IMR-90 (cell line): Measurements from ENCODE around the gene BCL2L1. TPM values are rescaled to one million over a fixed set of nuclear protein-coding genes. Genes with fewer than 3 reads are reported as not detected.

ENCODE experiments used
- ATAC-seq: fragments of 200-7000 bp; cut with Tn5 transposase; 2 replicates; pipeline ENCODE4 v1.9.1; 2020; ENCODE audit warnings: low read depth, mild to moderate bottlenecking, moderate library complexity
- BruUV-seq: library from RNA; stranded (reverse); fragments of 400-500 nt; replicated peaks from 2 replicates; lab custom pipeline; 2021; lab: Mats Ljungman, UMichigan
- CTCF ChIA-PET: fragments of 300-600 bp; formaldehyde crosslinking; extraction: SDS; loops from one replicate; lab custom pipeline; 2021; ENCODE audit warnings: antibody characterized with exemption; lab: Yijun Ruan, JAX
- POLR2A ChIA-PET: fragments of 300-600 bp; sonication (Branson Sonifier 250); formaldehyde crosslinking; loops from one replicate; lab custom pipeline; 2022; ENCODE audit warnings: antibody characterized with exemption; ENCODE audit not compliant: unreplicated experiment; lab: Charles Lee
- DNase-seq: peaks from one replicate; pipeline ENCODE4 v3.0.0; 2013
- H2AFZ ChIP-seq: replicated peaks from 2 replicates; pipeline ENCODE3; 2013; ENCODE audit warnings: low read length, mild to moderate bottlenecking; ENCODE audit not compliant: poor library complexity
- H2AK5ac ChIP-seq: 2 replicates; pipeline ENCODE4 v1.6.1; 2013; ENCODE audit warnings: low read depth, low read length, inconsistent platforms
- H2AK9ac ChIP-seq: replicated peaks from 2 replicates; pipeline ENCODE3; 2013; ENCODE audit warnings: mild to moderate bottlenecking, low read depth, low read length, moderate library complexity; ENCODE audit not compliant: poor library complexity
- H2BK120ac ChIP-seq: 2 replicates; pipeline ENCODE4 v1.6.1; 2013; ENCODE audit warnings: low read depth, low read length, inconsistent platforms
- H2BK15ac ChIP-seq: 3 replicates; pipeline ENCODE4 v1.6.1; 2013; ENCODE audit warnings: low read depth, low read length, inconsistent platforms
- H2BK20ac ChIP-seq: 2 replicates; pipeline ENCODE4 v1.6.1; 2013; ENCODE audit warnings: low read depth, mild to moderate bottlenecking, inconsistent platforms, low read length, moderate library complexity
- H2BK5ac ChIP-seq: 2 replicates; pipeline ENCODE4 v1.6.1; 2013; ENCODE audit warnings: mild to moderate bottlenecking, low read depth, low read length, inconsistent platforms; ENCODE audit not compliant: poor library complexity, severe bottlenecking
- H3K14ac ChIP-seq: replicated peaks from 2 replicates; pipeline ENCODE4 v1.6.1; 2013; ENCODE audit warnings: low read depth, low read length, inconsistent platforms
- H3K18ac ChIP-seq: 2 replicates; pipeline ENCODE4 v1.6.1; 2013; ENCODE audit warnings: low read depth, low read length, control low read depth
- H3K23ac ChIP-seq: 2 replicates; pipeline ENCODE4 v1.6.1; 2013; ENCODE audit warnings: low read depth, low read length, inconsistent platforms
- H3K27ac ChIP-seq: 2 replicates; pipeline ENCODE4 v1.5.1; 2013; ENCODE audit warnings: mild to moderate bottlenecking, control low read depth, low read length; ENCODE audit not compliant: insufficient read depth
- H3K27me3 ChIP-seq: 2 replicates; pipeline ENCODE4 v1.6.1; 2013; ENCODE audit warnings: low read length; ENCODE audit not compliant: control insufficient read depth, insufficient read depth
- H3K36me3 ChIP-seq: 2 replicates; pipeline ENCODE4 v1.6.1; 2013; ENCODE audit warnings: low read length, mixed read lengths; ENCODE audit not compliant: control insufficient read depth, insufficient read depth
- H3K4ac ChIP-seq: 2 replicates; pipeline ENCODE4 v1.6.1; 2013; ENCODE audit warnings: low read depth, low read length, inconsistent platforms
- H3K4me1 ChIP-seq: 2 replicates; pipeline ENCODE4 v1.6.1; 2013; ENCODE audit warnings: low read length, mixed read lengths; ENCODE audit not compliant: control insufficient read depth, insufficient read depth
- H3K4me2 ChIP-seq: 2 replicates; pipeline ENCODE4 v1.6.1; 2013; ENCODE audit warnings: low read depth, mild to moderate bottlenecking, control low read depth, low read length, moderate library complexity
- H3K4me3 ChIP-seq: 2 replicates; pipeline ENCODE4 v1.5.1; 2013; ENCODE audit warnings: low read depth, mild to moderate bottlenecking, control low read depth, low read length, moderate library complexity; ENCODE audit not compliant: insufficient read depth
- H3K56ac ChIP-seq: 2 replicates; pipeline ENCODE4 v1.6.1; 2013; ENCODE audit warnings: low read length, inconsistent platforms; ENCODE audit not compliant: insufficient read depth; ENCODE audit errors: extremely low read depth
- H3K79me1 ChIP-seq, 2 experiments: 2 replicates each; pipeline ENCODE4 v1.6.1; 2013; ENCODE audit warnings: low read length in 2 of 2, inconsistent platforms in 1 of 2, low read depth in 1 of 2
- H3K9ac ChIP-seq: 2 replicates; pipeline ENCODE4 v1.6.1; 2013; ENCODE audit warnings: low read depth, low read length, control low read depth
- H3K9me1 ChIP-seq: 2 replicates; pipeline ENCODE4 v1.6.1; 2013; ENCODE audit warnings: low read length, inconsistent platforms; ENCODE audit not compliant: insufficient read depth
- H3K9me3 ChIP-seq: 2 replicates; pipeline ENCODE4 v1.6.1; 2013; ENCODE audit warnings: low read length; ENCODE audit not compliant: control insufficient read depth, insufficient read depth
- H4K20me1 ChIP-seq: 2 replicates; pipeline ENCODE4 v1.6.1; 2013; ENCODE audit warnings: low read length, inconsistent platforms; ENCODE audit not compliant: insufficient read depth
- H4K5ac ChIP-seq: 2 replicates; pipeline ENCODE4 v1.6.1; 2013; ENCODE audit warnings: mild to moderate bottlenecking, low read depth, low read length, control low read depth
- H4K8ac ChIP-seq, 2 experiments: 2 replicates each; pipeline ENCODE4 v1.6.1; 2013; ENCODE audit warnings: low read depth in 2 of 2, low read length in 2 of 2, control low read depth in 1 of 2, inconsistent platforms in 1 of 2
- H4K91ac ChIP-seq: 2 replicates; pipeline ENCODE4 v1.6.1; 2013; ENCODE audit warnings: low read depth, low read length, inconsistent platforms; ENCODE audit not compliant: insufficient read depth
- CEBPB ChIP-seq: IDR thresholded peaks from 2 replicates; pipeline ENCODE4 v1.6.1; 2012; ENCODE audit warnings: low read depth, low read length, improper control_type of control experiment
- FOS ChIP-seq: fragments of 150-350 bp; IDR thresholded peaks from 2 replicates; pipeline ENCODE4 v1.6.1; 2016; ENCODE audit warnings: low read depth, low read length
- MXI1 ChIP-seq: IDR thresholded peaks from 2 replicates; pipeline ENCODE4 v1.6.1; 2012; ENCODE audit warnings: low read depth, mild to moderate bottlenecking, low read length, moderate library complexity, borderline replicate concordance
- WGBS, 2 experiments: methylation state at CpG; one replicate each; pipeline versions ENCODE4 v1.1.5 to v1.1.7; 2013; ENCODE audit warnings: missing lambda C conversion rate in 2 of 2; ENCODE audit not compliant: insufficient read length in 1 of 2; ENCODE audit errors: extremely low coverage in 2 of 2; 5-methylcytosine and 5-hydroxymethylcytosine counted together
- dilution Hi-C: fragments of 300-500 bp; cut with HindIII; formaldehyde crosslinking; loops from one replicate; pipeline ENCODE4 v1.14.3; 2018; ENCODE audit warnings: low sequenced_read_pairs; ENCODE audit not compliant: unreplicated experiment
- in situ Hi-C: fragments of 300-500 bp; cut with MboI; formaldehyde crosslinking; loops from 3 replicates; pipeline ENCODE4 v1.14.3; 2019; ENCODE audit warnings: low sequenced_read_pairs, inconsistent platforms, mixed read lengths
- intact Hi-C: fragments of 100-400 bp; cut with micrococcal nuclease; formaldehyde crosslinking; loops from 2 replicates; pipeline ENCODE4 v1.10.0; 2022
- polyA plus RNA-seq, 3 experiments: library from polyadenylated mRNA; depleted of rRNA; stranded (reverse); fragments of >200 nt; gene quantifications; 2 replicates each; pipeline ENCODE4 v1.2.3, GENCODE V29; 2012; ENCODE audit warnings: low replicate concordance in 1 of 3
- total RNA-seq: library from RNA; depleted of rRNA; stranded (reverse); fragments of >200 nt; gene quantifications from 2 replicates; pipeline ENCODE4 v1.2.3, GENCODE V29; 2012

The BCL2L1 gene
- total and polyA plus RNA-seq, 2 of the 4 experiments (the other 2 are of a cell fraction) = 40.2 to 41.9 TPM

GRCh38 chr20:31695849-31696804 is 26.5 kb downstream of the BCL2L1 start:
- intact Hi-C loops (no loop called here), dilution Hi-C loops (no loop called here), in situ Hi-C loops (no loop called here)
- H3K56ac ChIP-seq = no peak overlapping the region
- H2BK20ac ChIP-seq = peak overlapping the region; percentile 65; the same call in 1 of the 2 replicates
- H3K36me3 ChIP-seq = peaks cover 8% of the 10 kb centered on the region
- H3K9me1 ChIP-seq = peaks cover 39% of the 10 kb centered on the region
- ChIA-PET CTCF (interaction anchor here (0.6 to 1.2 kb wide), 3 partner anchors 34 to 237 kb away, joined by 3 to 5 read pairs (median 3); no protein-coding TSS in a partner anchor), POLR2A (interaction anchor here (1.3 kb wide), 1 partner anchor 28 kb away, joined by 4 read pairs; no protein-coding TSS in a partner anchor)
- no peaks in the 10 kb centered on the region for H3K27me3 ChIP-seq
- H4K5ac ChIP-seq = peak overlapping the region; percentile 83; the same call in 1 of the 2 replicates
- H3K4me2 ChIP-seq = no peak overlapping the region
- H3K9ac ChIP-seq = no peak overlapping the region
- peak overlapping the region; percentile 88 for H3K4ac ChIP-seq
- H3K4me1 ChIP-seq = peaks cover 35% of the 10 kb centered on the region
- peak; percentile 57 for DNase-seq
- no peaks in the 10 kb centered on the region for H4K20me1 ChIP-seq
- peak overlapping the region; percentile 45 for H3K27ac ChIP-seq
- peak overlapping the region; percentile 77 for H3K14ac ChIP-seq
- peak overlapping the region; percentile 59 for H2BK120ac ChIP-seq
- peak overlapping the region; percentile 96 for H4K91ac ChIP-seq
- H2BK15ac ChIP-seq = peak overlapping the region; percentile 97; the same call in 2 of the 3 replicates
- peak overlapping the region; percentile 95 for H2AK5ac ChIP-seq
- H3K79me1 ChIP-seq = peaks cover 44 to 81% of the 10 kb centered on the region in 2 experiments
- peak overlapping the region; percentile 47 for H2AFZ ChIP-seq
- peak overlapping the region; percentile 67; the same call in 1 of the 2 replicates for H3K18ac ChIP-seq
- H3K9me3 ChIP-seq = no peaks in the 10 kb centered on the region
- TF ChIP-seq FOS (0 out of 2 replicates have a peak, but pooled peaks have one; percentile 23), MXI1 (no peak), CEBPB (peak; percentile 77)
- H2BK5ac ChIP-seq = peak overlapping the region; percentile 73
- no peak overlapping the region for H3K4me3 ChIP-seq
- BruUV-seq = no TSS peak
- peak overlapping the region; percentile 85; a peak in 3 of 4 replicates for H4K8ac ChIP-seq
- peak overlapping the region; percentile 47 for H3K23ac ChIP-seq
- peak overlapping the region; percentile 52 for H2AK9ac ChIP-seq
- WGBS, 2 experiments = 100% methylated on average over 2 of the region's 12 CpGs; no CpG with 5 or more reads in 1 of the 2 experiments
- peak; percentile 48 for ATAC-seq
